A549 (cell line): Measurements from ENCODE around the gene UXS1.

Source experiments
- CTCF ChIP-seq: fragments of >200 bp; sonication (Bioruptor Twin); formaldehyde crosslinking; IDR thresholded peaks from 3 replicates; pipeline ENCODE4 v1.5.1; 2016
- MAX ChIP-seq: IDR thresholded peaks from 2 replicates; pipeline ENCODE4 v1.6.1; 2012

- peak; percentile 58; the same call in 1 of the 2 replicates for TF ChIP-seq MAX
- TF ChIP-seq CTCF: no peak
Measured at GRCh38 chr2:106193977-106194778, at the start of gene UXS1.
